ENCODE results near the gene USE1. TPM values are rescaled to one million over a fixed set of nuclear protein-coding genes. Genes with fewer than 3 reads are reported as not detected.

USE1 gene
- total and polyA plus RNA-seq, 9 of the 15 experiments (the other 6 are each of a cell fraction or from before 2014, with no cell fraction given): 17.3 to 52.4 (median 34.0) TPM

- TF ChIP-seq XRCC3 (IDR thresholded peaks at IDR 0.05): no peak
- no peak for TF ChIP-seq NCOR1 (IDR thresholded peaks at IDR 0.05)
- TF ChIP-seq MAZ (CRISPR knock-in tag; conservative IDR thresholded peaks at IDR 0.05 in 1 of 2, IDR thresholded peaks at IDR 0.05 in 1 of 2): 0 out of 4 replicates have a peak, but pooled peaks of 1 of the 2 experiments have one; percentile 14
- no peak for TF ChIP-seq ZSCAN29 (IDR thresholded peaks at IDR 0.05)
- no peak for TF ChIP-seq ARID2 (IDR thresholded peaks at IDR 0.05)
- TF ChIP-seq CBFA2T2 (conservative IDR thresholded peaks at IDR 0.05): no peak
- no peak for TF ChIP-seq ZNF57 (CRISPR knock-in tag; IDR thresholded peaks at IDR 0.05)
- no peak for TF ChIP-seq ZNF212 (CRISPR knock-in tag; IDR thresholded peaks at IDR 0.05)
- TF ChIP-seq PRDM10 (IDR thresholded peaks at IDR 0.05; ENCODE audit: partially characterized antibody): no peak
- no peak for TF ChIP-seq E2F3 (CRISPR knock-in tag; IDR thresholded peaks at IDR 0.05)
- TF ChIP-seq VEZF1 (CRISPR knock-in tag; IDR thresholded peaks at IDR 0.05): peak; percentile 82
- TF ChIP-seq FOXK1 (CRISPR knock-in tag; IDR thresholded peaks at IDR 0.05; ENCODE audit: borderline replicate concordance): no peak
- TF ChIP-seq IRF9 (tag; IDR thresholded peaks at IDR 0.05): no peak
- no peak for TF ChIP-seq PHB (CRISPR knock-in tag; IDR thresholded peaks at IDR 0.05)
- TF ChIP-seq RBM25 (IDR thresholded peaks at IDR 0.05; ENCODE audit: low read depth, low read length, severe bottlenecking): peak; percentile 99
- TF ChIP-seq MECOM (CRISPR knock-in tag; IDR thresholded peaks at IDR 0.05): 0 out of 2 replicates have a peak, but pooled peaks have one; percentile 55
- TF ChIP-seq HMBOX1 (IDR thresholded peaks at IDR 0.05): no peak
- TF ChIP-seq PTRF (tag; IDR thresholded peaks at IDR 0.05): 0 out of 2 replicates have a peak, but pooled peaks have one; percentile 55
- no peak for TF ChIP-seq TFAM (CRISPR knock-in tag; conservative IDR thresholded peaks at IDR 0.05)
- TF ChIP-seq POLR3G (IDR thresholded peaks at IDR 0.05; ENCODE audit: extremely low read depth, insufficient read length, insufficient replicate concordance): no peak
- no peak for TF ChIP-seq ZNF436 (CRISPR knock-in tag; IDR thresholded peaks at IDR 0.05)
- no peak for TF ChIP-seq MAX (CRISPR knock-in tag; IDR thresholded peaks at IDR 0.05)
Measured at GRCh38 chr19:17266975-17267788, 52.0 kb downstream of the USE1 start, which contains the start of gene BABAM1 (continued).

All from K562 (cell line).